Stromal cell of bone marrow (primary cell): ENCODE results near the gene LNX1.
"Not testable (repeated sequence)": the region's sequence is repeated elsewhere in the genome, so short reads cannot be mapped to it uniquely, and the experiment has no call there.

Experiments
- DNase-seq: peaks from one replicate; pipeline ENCODE4 v3.0.0-alpha.2; 2012; ENCODE audit warnings: low read depth

The LNX1 gene

DNA sequence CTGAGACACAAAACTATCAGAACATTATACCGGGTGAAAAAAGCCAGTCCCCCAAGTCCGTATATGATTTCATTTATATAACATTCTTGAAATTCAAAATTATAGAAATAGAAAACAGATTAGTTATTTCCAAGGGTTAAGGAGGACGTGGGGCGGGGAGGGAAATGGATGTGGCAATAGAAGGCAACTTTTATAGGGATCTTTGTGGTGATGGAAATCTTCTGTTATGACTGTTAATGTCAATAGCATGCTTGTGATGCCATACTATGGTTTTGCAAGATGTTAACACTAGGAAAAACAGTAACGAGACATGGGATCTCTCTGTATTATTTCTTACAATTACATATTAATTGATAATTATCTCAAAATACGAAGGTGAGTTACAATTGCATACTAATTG is 96.4 kb downstream of the LNX1 start:
- DNase-seq: no peak

DNA sequence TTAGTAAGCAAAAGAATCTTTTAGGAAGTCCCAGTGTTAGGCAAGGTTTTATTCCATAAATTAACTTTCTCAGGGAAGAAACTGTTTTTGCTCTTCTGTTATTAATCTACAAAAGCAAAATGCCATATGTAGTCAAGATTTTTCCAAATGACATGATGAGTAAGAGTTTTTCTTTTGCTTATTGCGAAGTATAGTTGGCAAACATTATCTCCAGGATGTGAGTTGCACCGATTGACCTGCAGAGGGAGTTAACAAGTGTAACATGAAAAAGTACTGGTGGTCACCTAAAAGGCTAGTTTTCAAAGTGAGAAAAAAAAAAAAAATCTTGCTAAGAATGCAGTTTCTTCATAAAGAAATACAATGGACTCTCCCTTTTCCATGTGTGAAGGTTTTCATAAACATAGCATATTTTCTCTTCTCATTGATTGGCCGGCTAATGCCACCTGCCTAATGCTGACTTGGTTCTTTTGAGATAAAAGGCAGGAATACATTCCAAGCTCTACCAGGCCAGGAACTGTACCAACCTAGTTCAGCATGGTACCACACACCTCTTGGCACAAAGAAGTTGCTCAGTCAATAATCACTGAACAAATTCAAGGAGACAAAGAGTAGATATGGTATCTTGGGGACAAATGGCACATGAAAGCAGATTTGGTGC is 100.2 kb downstream of the LNX1 start:
- DNase-seq: peak; percentile 91

DNA sequence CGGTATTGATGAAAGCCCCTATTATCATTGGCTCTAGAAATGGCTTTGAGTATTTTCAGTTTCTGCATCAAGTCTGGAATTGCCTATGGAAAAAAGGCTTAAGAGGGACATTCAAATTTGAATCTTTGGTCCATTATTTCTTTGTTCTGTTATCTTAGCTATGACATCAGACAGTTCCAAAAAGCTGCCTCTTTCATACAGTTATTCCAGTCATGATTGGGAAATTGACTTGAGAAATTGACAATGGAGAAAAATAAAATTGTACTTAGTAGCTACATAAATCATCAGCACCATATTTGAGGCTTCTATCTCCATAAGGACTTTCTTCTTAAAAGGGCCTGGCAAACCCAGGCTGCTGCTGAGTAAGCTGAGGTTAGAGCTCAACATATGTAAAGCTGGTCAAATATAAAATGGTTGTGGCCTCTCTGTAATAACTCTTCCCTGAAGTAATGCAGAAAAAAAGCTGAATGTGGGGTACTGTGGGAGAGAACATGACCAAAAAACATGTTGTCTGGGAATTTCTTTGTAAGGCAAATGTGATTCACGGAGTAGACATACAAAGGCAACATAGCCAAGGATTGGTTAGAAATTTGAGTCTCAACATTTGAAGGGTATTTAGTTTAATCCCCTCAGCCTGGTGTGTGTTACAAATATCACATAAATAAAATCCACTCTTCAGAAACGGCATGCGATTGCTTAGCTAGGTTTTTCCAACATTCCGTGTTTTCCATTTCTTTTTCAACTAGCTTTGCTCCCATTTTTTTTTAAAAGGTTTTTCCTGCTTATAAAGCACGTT is 100.9 kb downstream of the LNX1 start:
- no peak for DNase-seq

DNA sequence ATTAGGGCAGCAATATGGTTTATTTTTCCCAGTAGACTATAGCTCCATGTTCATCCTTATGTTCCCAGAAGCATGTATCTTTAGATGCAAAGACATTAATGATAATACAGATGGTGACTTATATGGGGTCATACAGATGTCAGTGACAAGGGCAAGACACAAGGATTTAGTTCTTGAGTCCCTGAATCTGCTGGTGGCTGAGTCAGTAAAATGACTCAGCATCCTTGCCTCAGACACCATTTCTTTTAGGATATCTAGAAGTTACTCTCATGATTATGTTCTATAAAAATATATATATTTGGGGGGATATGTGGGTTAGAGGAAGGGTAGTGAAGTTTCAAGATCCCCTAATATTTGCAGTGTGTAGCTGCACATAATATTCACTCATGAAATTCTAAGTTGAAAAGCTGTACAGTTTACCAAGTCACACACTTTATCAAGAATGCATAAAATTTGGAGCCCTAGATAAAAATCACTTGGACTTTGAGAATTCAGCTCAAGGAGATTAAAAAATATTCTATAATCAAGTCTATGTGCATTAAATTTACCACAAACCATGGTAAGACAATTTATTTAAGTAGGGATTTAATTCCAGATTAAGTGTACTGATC is 101.9 kb downstream of the LNX1 start:
- DNase-seq: no peak

DNA sequence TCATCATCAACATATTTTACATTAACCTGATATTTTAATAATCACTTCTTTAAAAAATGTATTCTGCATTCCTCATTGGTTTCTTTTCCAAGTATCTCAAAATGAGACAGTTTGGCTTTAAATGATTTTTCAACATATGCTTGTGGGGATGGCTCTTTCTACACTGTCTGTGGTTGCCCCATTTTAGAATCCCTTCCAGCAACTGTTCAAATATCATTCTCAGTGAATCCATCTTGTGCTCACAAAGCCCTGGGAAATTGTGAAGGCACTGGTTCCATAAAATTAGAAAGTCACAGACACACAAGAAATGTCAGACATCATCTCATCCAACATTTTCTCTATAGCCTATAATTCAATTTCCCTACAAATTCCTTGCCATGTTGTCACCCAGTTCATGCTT is 103.5 kb downstream of the LNX1 start:
- no peak for DNase-seq

DNA sequence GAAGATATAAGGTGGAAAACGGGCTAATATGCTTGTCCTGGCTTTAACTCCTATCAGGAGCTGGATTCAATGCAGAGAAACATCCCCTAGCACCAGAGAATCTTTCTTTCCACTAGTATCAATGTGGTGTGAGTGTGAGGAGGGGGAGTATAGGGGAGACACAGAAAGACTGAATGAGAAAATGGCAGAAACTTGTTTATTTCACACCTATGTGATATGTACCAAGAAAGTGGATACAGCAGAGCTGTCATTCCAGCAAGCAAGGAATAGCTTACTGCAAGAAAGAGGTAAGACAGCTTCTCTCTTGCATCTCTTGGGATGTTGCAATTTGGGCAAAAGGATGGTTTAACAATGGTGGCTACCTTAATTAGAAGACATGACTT is 105.6 kb downstream of the LNX1 start:
- no peak for DNase-seq

DNA sequence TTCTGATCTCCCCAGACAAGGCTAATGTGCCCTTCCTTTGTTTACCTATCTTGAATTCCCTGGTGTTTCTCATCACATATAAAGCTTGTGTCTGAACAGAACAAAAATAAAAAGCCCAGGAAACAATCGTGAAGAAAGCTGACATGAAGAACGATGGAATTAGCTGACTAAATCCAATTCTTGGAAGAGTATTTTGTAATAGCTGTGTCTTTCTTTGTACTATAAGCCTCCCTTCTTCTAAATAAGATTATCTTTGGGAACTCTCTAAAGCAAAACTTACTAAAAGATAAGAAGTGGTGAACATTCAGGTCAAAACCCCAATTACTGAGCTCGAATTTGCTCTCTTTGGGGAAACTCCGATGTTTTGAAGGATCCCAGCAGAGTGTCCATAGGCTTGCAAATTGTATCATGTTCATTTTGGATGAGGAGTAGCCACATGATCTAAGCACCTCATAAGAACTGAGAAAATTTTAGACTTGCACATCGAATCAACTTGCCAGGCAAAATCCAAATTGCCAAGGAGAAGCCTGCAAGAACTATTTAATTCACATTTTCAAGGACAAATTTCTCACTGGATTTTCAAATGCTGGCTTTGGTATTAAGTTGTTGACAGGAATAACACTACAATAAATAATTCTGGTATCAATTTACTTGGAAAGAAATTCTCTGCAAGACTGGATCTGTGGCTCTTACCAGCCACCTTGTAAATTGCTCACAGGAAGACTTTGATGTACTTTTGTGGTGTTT is 106.2 kb downstream of the LNX1 start:
- no peak for DNase-seq

DNA sequence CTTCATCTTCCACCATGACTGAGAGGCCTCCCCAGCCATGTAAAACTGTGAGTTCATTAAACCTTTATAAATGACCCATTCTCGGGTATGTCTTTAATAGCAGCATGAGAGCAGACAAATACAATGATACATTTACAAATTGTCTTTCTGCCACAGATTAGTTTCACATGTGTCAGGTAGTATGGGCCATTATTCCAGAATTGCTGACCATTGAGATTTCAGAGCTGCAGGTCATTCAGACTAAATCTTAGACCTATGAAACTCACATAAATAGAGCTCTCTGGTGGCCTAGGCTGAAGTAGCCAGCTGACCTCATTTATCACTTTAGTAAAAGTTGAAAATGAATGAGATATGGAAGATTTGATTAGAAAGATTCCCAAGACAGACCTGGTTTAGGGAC is 108.0 kb downstream of the LNX1 start:
- DNase-seq: no peak

DNA sequence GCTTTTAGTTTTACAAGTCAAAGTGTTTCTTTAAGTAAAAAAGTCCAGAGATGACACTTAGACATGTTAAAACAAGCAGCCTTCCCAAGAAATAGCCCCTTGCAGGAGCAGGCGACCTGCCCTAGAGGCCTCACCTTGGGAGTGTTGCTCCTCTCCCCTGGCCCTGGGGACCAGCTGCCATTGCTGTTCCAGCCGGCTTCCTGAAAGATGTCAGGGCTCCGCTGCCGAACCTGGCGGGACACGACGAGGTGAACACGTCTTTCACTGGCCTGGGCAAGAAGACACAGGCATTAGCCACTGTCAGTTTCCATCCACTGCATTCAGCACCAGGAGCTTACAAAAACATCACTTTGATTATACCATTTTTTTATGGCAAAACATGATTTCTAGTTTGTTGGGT is 109.7 kb downstream of the LNX1 start:
- DNase-seq: no peak

DNA sequence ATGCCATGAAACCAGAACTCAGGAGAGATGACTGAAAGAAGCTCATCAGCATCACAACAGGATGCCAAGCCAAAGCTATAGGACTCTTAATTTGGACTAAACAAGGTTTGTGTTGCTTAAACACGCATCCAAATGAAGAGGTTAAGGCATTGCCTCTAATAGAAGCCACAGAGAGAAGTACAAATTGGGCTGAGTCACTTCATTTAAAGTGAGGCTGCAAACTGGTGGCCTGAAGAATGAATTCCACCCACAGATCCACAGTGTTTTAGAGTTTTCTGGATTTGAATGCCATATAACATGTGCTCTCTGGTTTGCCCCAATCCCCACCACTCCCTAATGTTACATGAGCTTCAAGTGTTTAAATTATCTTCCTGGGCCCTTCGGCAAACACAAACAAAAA is 110.4 kb downstream of the LNX1 start:
- no peak for DNase-seq

DNA sequence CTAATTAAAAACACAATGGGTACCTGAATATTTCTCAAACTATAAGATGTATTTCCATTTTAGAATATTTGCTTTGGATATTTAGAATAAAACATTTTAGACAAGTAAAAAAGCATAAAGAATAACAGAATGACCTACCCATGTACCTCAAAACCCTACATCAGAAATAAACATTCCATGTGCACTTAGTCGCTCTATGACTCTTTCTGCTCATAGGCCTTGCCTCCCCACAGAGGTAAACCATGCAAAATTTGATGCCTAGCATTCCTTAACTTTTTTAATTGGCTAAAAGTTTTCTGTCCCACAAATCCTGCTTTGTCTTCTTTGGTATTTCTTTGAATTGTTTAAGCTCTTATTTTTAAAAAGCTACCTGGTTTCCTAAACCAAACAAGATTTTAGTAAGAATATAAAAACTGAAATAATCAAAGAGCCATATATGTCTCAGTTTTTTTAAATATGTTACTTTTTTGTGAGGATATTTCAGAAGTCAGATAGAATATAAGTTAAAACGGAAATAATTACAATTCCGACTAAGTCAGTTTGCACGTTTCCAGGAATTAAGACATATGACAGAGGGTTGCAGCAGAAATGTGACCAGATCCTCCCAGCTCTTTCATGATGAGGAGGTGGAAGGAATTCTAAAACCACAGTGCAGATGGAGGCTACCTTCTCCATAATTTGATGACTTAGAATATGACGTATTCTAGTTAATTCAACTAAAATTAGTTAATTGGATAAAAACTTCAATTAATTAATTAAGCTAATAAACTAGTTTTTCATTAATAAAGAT is 111.4 kb downstream of the LNX1 start:
- no peak for DNase-seq

DNA sequence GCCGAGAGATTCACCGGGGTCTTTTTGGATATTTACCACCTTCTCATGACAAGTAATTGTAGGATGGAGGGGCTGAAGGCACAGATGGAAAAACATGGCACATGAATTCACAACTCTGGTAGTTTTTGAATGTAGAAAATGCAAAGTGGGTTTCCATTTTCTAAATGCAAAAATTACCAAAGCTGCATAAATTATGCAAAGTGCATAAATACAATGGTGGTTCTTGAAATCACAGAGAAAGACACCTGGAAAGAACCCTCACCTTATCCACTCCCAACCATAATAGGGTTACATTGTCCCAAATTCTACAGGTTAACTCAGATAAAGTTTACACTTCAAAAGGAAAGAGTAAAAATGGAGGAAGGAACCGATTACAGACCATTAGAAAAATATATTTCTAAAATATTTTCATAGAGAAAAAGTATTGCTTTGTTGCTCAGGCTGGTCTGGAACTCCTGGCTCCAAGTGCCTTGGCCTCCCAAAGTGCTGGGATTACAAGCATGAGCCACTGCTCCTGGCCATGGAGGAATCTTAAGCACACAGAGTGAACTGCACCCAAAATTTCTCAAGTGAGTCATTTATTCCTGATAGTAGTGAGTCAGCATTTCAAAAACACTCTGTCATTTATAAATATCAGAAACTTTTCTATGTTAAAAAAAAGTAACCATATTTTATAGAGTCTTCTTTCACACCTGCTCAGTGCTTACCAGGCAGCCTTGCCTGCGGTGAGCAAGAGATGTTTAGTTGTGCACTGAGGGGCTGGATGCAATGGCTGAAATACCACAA is 112.4 kb downstream of the LNX1 start:
- DNase-seq: peak; percentile 91

DNA sequence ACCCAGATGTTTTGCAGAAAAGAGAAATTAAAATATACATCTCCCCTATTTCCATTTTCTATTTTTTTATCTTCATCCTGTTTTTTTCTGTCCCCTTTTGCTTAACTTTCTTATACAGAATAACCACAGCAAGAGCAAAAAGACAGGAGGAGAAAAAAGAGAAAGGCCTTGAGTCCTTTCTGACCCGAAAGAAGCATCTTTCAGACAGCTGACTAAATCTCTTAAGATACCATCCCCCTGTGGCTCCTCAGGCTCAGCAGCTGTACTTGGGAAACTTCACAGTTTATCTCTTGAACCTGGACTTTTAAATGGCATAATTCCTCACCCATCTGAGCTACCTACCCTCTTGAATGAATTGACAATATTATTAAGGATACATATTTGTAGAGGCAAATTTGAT is 113.7 kb downstream of the LNX1 start:
- DNase-seq: no peak

DNA sequence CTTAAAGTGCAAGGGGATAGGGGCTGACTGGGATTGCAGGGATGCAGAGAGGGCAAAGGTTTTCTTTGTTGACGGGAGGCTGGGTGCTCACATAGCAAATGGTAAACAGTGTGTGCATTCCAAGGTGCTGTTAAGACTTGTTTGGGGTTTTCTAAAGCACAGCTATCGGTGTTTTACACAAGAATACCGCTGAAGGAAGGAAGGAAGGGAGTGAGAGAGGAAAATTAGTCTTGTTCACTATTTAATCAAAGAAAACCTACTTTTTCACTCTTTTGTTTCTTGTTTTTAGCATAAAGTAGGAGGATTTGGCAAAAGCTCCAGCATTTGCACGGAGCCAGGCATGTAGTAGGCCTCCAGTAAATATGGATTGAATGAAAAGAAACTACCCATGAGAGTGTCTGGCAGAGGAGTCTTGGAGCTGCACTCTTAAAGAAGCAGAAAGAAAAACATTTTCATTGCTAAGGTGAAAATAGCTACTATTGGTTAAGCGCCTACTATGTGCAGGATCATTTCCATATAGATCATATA is 114.2 kb downstream of the LNX1 start:
- no peak for DNase-seq

DNA sequence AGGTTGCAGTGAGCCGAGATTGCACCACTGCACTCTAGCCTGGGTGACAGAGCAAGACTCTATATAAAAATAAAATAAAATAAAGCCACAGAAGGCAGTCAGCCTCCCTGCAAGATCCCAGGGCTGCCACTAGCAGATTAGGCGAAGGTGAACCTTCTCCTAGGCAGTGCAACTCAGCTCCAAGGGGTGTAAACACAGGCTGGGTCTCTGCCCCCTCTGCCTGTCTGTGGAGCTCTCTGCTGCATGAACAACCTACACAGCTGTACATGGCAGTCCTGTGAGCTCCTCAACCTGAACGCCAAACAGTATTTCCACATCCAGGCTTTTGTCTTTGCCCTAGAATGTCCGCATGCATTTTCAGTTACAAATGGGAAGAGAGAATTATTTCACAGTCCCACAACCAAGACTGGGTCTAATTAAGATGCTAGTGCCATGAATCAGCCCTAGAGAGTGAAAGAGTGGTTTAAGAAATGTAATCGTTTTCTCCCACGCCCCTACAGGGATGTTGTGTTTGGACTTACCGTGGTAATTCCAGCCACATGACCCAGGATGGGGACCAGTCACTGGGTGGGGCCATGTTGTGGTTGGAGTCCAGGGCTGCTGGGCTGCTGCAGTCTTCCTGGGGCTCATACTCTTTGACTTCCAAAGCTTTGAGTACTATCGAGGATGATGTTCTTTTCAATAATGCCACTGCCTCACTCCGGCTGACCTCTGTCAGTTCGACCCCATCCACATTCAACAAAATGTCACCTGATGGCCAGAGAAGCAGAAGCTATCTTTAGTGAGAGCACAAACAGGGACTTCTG is 114.9 kb downstream of the LNX1 start:
- DNase-seq: peak; percentile 100

DNA sequence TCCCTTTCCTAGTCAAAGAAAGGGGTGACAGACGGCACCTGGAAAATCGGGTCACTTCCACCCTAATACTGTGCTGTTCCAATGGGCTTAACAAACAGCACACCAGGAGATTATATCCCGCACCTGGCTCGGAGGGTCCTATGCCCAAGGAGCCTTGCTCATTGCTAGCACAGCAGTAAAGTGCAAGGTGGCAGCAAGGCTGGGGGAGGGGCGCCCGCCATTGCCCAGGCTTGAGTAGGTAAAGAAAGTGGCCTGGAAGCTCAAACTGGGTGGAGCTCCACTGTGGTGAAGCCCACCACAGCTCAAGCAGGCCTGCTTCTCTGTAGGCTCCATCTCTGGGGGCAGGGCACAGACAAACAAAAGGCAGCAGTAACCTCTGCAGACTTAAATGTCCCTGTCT is 124.7 kb downstream of the LNX1 start:
- not testable (repeated sequence) for DNase-seq

DNA sequence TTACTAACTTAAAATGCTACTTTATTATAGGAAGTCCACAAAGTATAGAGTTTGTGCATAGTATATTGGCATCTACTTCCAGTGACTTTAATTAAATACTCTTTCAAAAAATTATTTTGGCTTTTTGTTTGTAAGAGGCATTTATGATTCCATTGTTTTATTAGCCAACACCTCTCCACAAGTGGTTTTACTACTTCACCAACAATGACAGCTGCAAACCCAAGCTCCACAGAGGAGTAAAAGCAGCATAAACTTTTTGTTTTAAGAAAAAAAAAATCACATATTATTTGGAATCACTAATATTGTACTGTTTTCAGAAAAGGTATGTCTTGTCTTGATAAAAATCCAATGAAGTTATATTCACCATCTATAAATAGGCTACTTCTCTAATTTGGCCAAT is 125.4 kb downstream of the LNX1 start:
- DNase-seq: no peak

DNA sequence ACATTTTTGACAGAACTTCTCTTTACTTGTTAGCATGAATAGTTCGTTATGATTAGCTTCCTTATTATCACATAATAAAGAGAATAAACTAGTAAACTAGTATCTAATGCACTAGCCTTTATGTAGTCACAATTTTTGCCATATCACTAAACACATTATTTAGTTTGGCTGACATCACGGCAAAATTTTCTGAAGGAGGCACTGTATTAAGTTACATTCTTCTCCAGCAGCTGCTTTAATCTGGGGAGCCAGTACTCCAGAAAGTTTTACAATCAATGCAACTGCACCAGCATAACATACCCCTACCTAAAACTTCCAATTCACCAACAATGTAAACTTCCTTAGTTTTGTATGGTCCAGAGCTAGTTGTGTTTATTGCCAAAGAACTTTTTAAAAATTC is 126.0 kb downstream of the LNX1 start:
- no peak for DNase-seq

DNA sequence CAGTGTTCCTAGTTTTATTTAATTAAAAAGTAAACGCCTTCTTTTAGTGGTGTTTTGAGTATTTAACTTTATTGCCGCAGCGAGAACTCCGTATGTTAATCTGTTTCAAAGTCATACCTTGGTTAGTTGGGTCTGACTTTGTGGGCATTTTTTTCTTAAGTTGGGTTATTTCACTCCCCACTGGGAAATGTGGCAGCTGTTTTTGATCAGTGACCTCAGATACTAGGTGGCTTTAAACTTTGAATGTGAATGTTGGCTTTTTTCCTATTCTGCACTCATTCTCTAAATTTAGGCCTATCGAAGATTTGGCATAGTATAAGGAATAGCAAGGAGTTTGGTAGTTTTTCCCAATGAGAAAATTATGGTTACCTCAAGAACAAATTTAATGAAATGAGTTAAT is 127.9 kb downstream of the LNX1 start:
- DNase-seq: no peak

DNA sequence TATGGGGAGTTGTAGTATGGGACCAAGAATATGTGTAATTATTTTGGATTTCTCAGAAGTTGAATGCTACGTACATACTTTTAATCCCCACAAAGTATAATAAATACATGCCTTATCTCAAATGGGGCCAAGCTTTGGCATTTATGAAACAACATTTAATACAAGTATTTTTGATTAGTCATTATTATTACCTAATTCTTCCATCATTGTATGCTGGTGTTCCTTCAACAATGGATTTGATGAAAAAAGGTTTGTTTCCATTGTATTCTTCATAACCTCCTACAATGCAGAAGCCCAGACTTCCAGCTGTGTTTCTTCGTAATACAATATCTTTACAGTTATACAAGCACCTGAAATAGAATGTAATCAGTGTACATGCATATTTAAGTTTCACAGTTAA is 130.0 kb downstream of the LNX1 start:
- DNase-seq: no peak
